Progenitor cell of endocrine pancreas (in vitro differentiated cells): Measurements from ENCODE around the gene IZUMO1. TPM values are rescaled to one million over a fixed set of nuclear protein-coding genes. Genes with fewer than 3 reads are reported as not detected.
A peak's percentile ranks its signal among the peaks of the same experiment; 100 is the strongest.
"Not testable (repeated sequence)": the region's sequence is repeated elsewhere in the genome, so short reads cannot be mapped to it uniquely, and the experiment has no call there.

Experiments
- DNase-seq: peaks from one replicate; pipeline ENCODE4 v3.0.0; 2021; ENCODE audit warnings: low spot score; ENCODE audit not compliant: unreplicated experiment
- H3K27ac Mint-ChIP-seq: 2 replicates; pipeline ENCODE4 v1.8.0; 2021; ENCODE audit warnings: mild to moderate bottlenecking, moderate library complexity, mixed read lengths
- H3K27me3 Mint-ChIP-seq: 2 replicates; pipeline ENCODE4 v1.8.0; 2021; ENCODE audit warnings: mixed read lengths
- H3K36me3 Mint-ChIP-seq: 2 replicates; pipeline ENCODE4 v1.8.0; 2022; ENCODE audit warnings: mixed read lengths; ENCODE audit not compliant: insufficient read depth
- H3K4me1 Mint-ChIP-seq: 2 replicates; pipeline ENCODE4 v1.8.0; 2021; ENCODE audit warnings: low read depth, mixed read lengths
- H3K4me3 Mint-ChIP-seq: 2 replicates; pipeline ENCODE4 v1.8.0; 2021; ENCODE audit warnings: low read depth, mild to moderate bottlenecking, moderate library complexity, mixed read lengths
- H3K9me3 Mint-ChIP-seq: 2 replicates; pipeline ENCODE4 v1.8.0; 2021; ENCODE audit warnings: low read depth, mixed read lengths
- CTCF ChIP-seq: fragments of 200-600 bp; sonication (generic); IDR thresholded peaks from one replicate; pipeline ENCODE4 v1.5.0; 2021; ENCODE audit warnings: antibody characterized with exemption, mild to moderate bottlenecking; ENCODE audit not compliant: unreplicated experiment
- total RNA-seq: library from RNA; stranded (reverse); gene quantifications from 2 replicates; pipeline ENCODE4 v1.2.1, GENCODE V29; 2021

The IZUMO1 gene
- total RNA-seq, 1 donor from 2014 or later = 1.0 TPM

GRCh38 chr19:48720613-48721296 lies 26.0 kb downstream of the IZUMO1 start:
- Mint-ChIP-seq H3K27ac (peak overlapping the region; percentile 96), H3K4me1 (peaks cover 12% of the 10 kb centered on the region)
- no peak for TF ChIP-seq CTCF

DNA sequence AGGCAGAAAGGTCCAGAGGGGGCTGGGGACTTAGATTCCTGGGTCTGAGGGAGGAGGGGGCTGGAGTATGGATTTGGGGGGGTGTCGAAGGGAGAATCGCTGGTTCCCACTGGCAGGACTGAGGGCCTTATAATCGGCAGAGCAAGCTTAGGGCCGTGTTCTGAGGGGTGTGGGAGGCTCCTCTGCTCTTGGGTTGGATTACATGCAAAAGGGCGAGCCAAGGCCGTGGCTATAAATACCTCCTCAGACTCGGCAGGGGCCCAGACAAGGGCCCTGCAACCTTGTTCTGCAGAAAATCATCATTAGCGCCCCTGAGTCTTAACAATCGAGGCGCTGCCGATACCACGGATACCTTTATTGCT lies 26.5 kb downstream of the IZUMO1 start:
- TF ChIP-seq CTCF = no peak
- no peaks in the 10 kb centered on the region for H3K27me3 Mint-ChIP-seq
- no peaks in the 10 kb centered on the region for H3K9me3 Mint-ChIP-seq
- no peak for DNase-seq
- peak overlapping the region; percentile 95 for H3K4me3 Mint-ChIP-seq
- H3K27ac Mint-ChIP-seq = peak overlapping the region; percentile 37
- H3K4me1 Mint-ChIP-seq = peaks cover 12% of the 10 kb centered on the region
- H3K36me3 Mint-ChIP-seq = no peaks in the 10 kb centered on the region

More at GRCh38 chr19:48720613-48721296, 26.0 kb downstream of the IZUMO1 start:
- Mint-ChIP-seq H3K9me3 (no peaks in the 10 kb centered on the region), H3K4me3 (peak overlapping the region; percentile 95), H3K36me3 (no peaks in the 10 kb centered on the region), H3K27me3 (no peaks in the 10 kb centered on the region)
- peak; percentile 91 for DNase-seq

GRCh38 chr19:48719263-48720171 lies 27.2 kb downstream of the IZUMO1 start, which contains the start of gene MAMSTR:
Gene MAMSTR (minus strand): TSS chr19:48719725. CDS start chr19:48719031, 694 bp downstream.
- no peaks in the 10 kb centered on the region for H3K27me3 Mint-ChIP-seq
- H3K4me1 Mint-ChIP-seq = peaks cover 16% of the 10 kb centered on the region
- DNase-seq = no peak

DNA sequence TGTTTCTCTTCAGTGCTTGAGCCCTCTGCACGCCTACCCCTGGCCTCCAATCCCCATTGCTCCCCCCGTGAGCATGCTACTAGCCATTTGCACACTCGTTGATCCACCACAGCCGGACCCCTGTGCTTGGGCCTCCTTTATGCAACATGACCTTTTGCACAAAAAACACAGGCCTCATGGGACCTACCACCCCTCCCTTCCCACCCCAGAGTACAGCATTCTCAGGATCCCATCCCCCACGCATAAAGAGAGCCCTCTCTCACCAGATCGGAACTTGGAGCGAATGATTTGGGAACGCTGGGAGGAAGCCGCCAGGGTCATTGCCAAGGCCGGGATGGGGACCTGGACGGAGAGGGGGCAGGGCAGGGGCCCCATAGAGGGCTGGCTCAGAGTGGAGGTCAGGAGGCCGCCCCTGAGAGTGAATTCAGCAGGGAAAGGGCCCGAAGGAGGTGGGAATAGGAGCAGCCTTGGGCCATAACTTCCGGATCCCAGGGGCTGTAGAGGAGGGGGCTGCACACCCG lies 27.9 kb downstream of the IZUMO1 start:
- peaks cover 18% of the 10 kb centered on the region for H3K4me1 Mint-ChIP-seq
- no peak for DNase-seq
- H3K27ac Mint-ChIP-seq = peak overlapping the region; percentile 65
- H3K4me3 Mint-ChIP-seq = no peak overlapping the region
- no peaks in the 10 kb centered on the region for H3K27me3 Mint-ChIP-seq
- H3K9me3 Mint-ChIP-seq = no peaks in the 10 kb centered on the region
- no peaks in the 10 kb centered on the region for H3K36me3 Mint-ChIP-seq
- no peak for TF ChIP-seq CTCF

More at GRCh38 chr19:48719263-48720171, 27.2 kb downstream of the IZUMO1 start, which contains the start of gene MAMSTR:
- Mint-ChIP-seq H3K9me3 (no peaks in the 10 kb centered on the region), H3K36me3 (no peaks in the 10 kb centered on the region), H3K4me3 (peak within 1 kb of the TSS; percentile 95), H3K27ac (peak within 1 kb of the TSS; percentile 65)
- no peak for TF ChIP-seq CTCF

- not testable (repeated sequence) for H3K9me3 Mint-ChIP-seq, H3K27me3 Mint-ChIP-seq, H3K27ac Mint-ChIP-seq, DNase-seq, H3K36me3 Mint-ChIP-seq, H3K4me3 Mint-ChIP-seq
- H3K4me1 Mint-ChIP-seq = peaks cover 18% of the 10 kb centered on the region
Observed at GRCh38 chr19:48718106-48718505, 28.6 kb downstream of the IZUMO1 start.
